HEK293 (cell line): ENCODE results near the gene LMAN1L.

Experiments
- CTCF ChIA-PET: fragments of 350-600 bp; formaldehyde crosslinking; extraction: SDS; loops from one replicate; lab custom pipeline; 2021; ENCODE audit warnings: antibody characterized with exemption; lab: Yijun Ruan, JAX
- POLR2A ChIA-PET: fragments of 300-600 bp; formaldehyde crosslinking; extraction: SDS; loops from one replicate; lab custom pipeline; 2020; ENCODE audit warnings: antibody characterized with exemption, inconsistent platforms; lab: Yijun Ruan, JAX
- H3K27ac ChIP-seq: fragments of 200-500 bp; sonication (Bioruptor generic); 2 replicates; pipeline ENCODE4 v1.5.1; 2014; ENCODE audit warnings: low read depth, low read length, control low read depth, inconsistent platforms; ENCODE audit errors: extremely low read depth
- H3K36me3 ChIP-seq, 2 experiments: fragments of 200-500 bp in 1 of 2; sonication (Bioruptor generic) in 1 of 2; 1 replicate in 1 of 2; 2 replicates in 1 of 2; pipeline ENCODE4 v1.5.1; 2014 to 2017; ENCODE audit warnings: inconsistent platforms in 2 of 2, low read length in 2 of 2; ENCODE audit not compliant: control insufficient read depth in 2 of 2, insufficient read depth in 1 of 2
- H3K4me1 ChIP-seq: fragments of 200-500 bp; sonication (Bioruptor generic); 2 replicates; pipeline ENCODE4 v1.5.1; 2014; ENCODE audit warnings: mild to moderate bottlenecking, low read length, inconsistent platforms; ENCODE audit not compliant: control insufficient read depth, insufficient read depth
- H3K4me3 ChIP-seq: 2 replicates; pipeline ENCODE4 v1.5.1; 2011; ENCODE audit warnings: low read depth, mild to moderate bottlenecking, control low read depth, low read length, moderate library complexity
- H3K9me3 ChIP-seq: fragments of 200-500 bp; sonication (Bioruptor generic); 2 replicates; pipeline ENCODE4 v1.5.1; 2014; ENCODE audit warnings: low read depth, low read length, inconsistent platforms; ENCODE audit not compliant: control insufficient read depth, insufficient read depth
- GLI4 ChIP-seq: fragments of 450-650 bp; formaldehyde crosslinking; IDR thresholded peaks from 2 replicates; pipeline ENCODE4 v1.5.1; 2016; ENCODE audit warnings: missing biosample characterization, missing genetic modification characterization
- HOXD13 ChIP-seq: sonication (generic); formaldehyde crosslinking; IDR thresholded peaks from 2 replicates; pipeline ENCODE4 v1.8.0; 2022; ENCODE audit warnings: missing genetic modification reagents, borderline replicate concordance
- KLF1 ChIP-seq: fragments of 450-650 bp; formaldehyde crosslinking; IDR thresholded peaks from 2 replicates; pipeline ENCODE4 v1.5.1; 2016; ENCODE audit warnings: missing biosample characterization, missing genetic modification characterization
- PRDM2 ChIP-seq: fragments of 450-650 bp; formaldehyde crosslinking; IDR thresholded peaks from 2 replicates; pipeline ENCODE4 v1.5.1; 2016; ENCODE audit warnings: missing biosample characterization, missing genetic modification characterization, borderline replicate concordance
- ZBTB1 ChIP-seq: fragments of 450-650 bp; formaldehyde crosslinking; IDR thresholded peaks from 2 replicates; pipeline ENCODE4 v1.5.1; 2016; ENCODE audit warnings: missing biosample characterization, missing genetic modification characterization
- ZNF2 ChIP-seq: fragments of 450-650 bp; formaldehyde crosslinking; IDR thresholded peaks from 2 replicates; pipeline ENCODE4 v1.5.1; 2016; ENCODE audit warnings: missing biosample characterization, missing genetic modification characterization
- ZNF24 ChIP-seq: fragments of 450-650 bp; formaldehyde crosslinking; IDR thresholded peaks from 2 replicates; pipeline ENCODE4 v1.5.1; 2016; ENCODE audit warnings: missing biosample characterization, missing genetic modification characterization
- ZNF280C ChIP-seq: fragments of 450-650 bp; formaldehyde crosslinking; IDR thresholded peaks from 2 replicates; pipeline ENCODE4 v1.5.1; 2016; ENCODE audit warnings: missing biosample characterization, missing genetic modification characterization
- ZNF362 ChIP-seq: fragments of 450-650 bp; formaldehyde crosslinking; IDR thresholded peaks from 2 replicates; pipeline ENCODE4 v1.5.1; 2016; ENCODE audit warnings: missing biosample characterization, missing genetic modification characterization
- ZNF426 ChIP-seq: fragments of 450-650 bp; formaldehyde crosslinking; IDR thresholded peaks from 2 replicates; pipeline ENCODE4 v1.5.1; 2017; ENCODE audit warnings: missing biosample characterization, missing genetic modification characterization, mild to moderate bottlenecking, inconsistent platforms, moderate library complexity
- ZNF555 ChIP-seq: fragments of 450-650 bp; formaldehyde crosslinking; conservative IDR thresholded peaks from 2 replicates; pipeline ENCODE4 v1.5.1; 2017; ENCODE audit warnings: missing biosample characterization, mild to moderate bottlenecking, missing genetic modification characterization, inconsistent platforms
- ZNF600 ChIP-seq: fragments of 450-650 bp; formaldehyde crosslinking; IDR thresholded peaks from 2 replicates; pipeline ENCODE4 v1.5.1; 2016; ENCODE audit warnings: missing biosample characterization, missing genetic modification characterization
- ZNF664 ChIP-seq: fragments of 450-650 bp; formaldehyde crosslinking; IDR thresholded peaks from 2 replicates; pipeline ENCODE4 v1.5.1; 2016; ENCODE audit warnings: missing biosample characterization, missing genetic modification characterization
- ZSCAN5A ChIP-seq: fragments of 450-650 bp; formaldehyde crosslinking; IDR thresholded peaks from 2 replicates; pipeline ENCODE4 v1.5.1; 2016; ENCODE audit warnings: missing biosample characterization, missing genetic modification characterization

Gene LMAN1L

GRCh38 chr15:74857671-74858368 lies 45.2 kb downstream of the LMAN1L start:
- H3K36me3 ChIP-seq: peaks cover 1 to 18% of the 10 kb centered on the region in 2 experiments
- POLR2A ChIA-PET: interaction anchor here (0.8 to 2.6 kb wide), 3 partner anchors 12 to 25 kb away, joined by 3 to 20 read pairs (median 5); partner anchors contain the start of gene SCAMP2

GRCh38 chr15:74858369-74858740 lies 45.7 kb downstream of the LMAN1L start:
- Histone ChIP-seq H3K4me3 (no peak overlapping the region), H3K4me1 (peaks cover 14% of the 10 kb centered on the region), H3K9me3 (no peaks in the 10 kb centered on the region), H3K27ac (0 out of 2 replicates have a peak overlapping the region, but pooled peaks have one; percentile 42), H3K36me3 (peaks cover 0 to 13% of the 10 kb centered on the region in 2 experiments; a peak in 2 of 3 replicates)
- CTCF ChIA-PET: interaction anchor here (0.9 to 1.7 kb wide), 4 partner anchors 14 to 92 kb away, joined by 3 to 8 read pairs (median 4); no protein-coding TSS in a partner anchor
- POLR2A ChIA-PET: interaction anchor here (0.8 to 2.6 kb wide), 3 partner anchors 12 to 25 kb away, joined by 3 to 20 read pairs (median 5); partner anchors contain the start of gene SCAMP2
- peak; percentile 73 for TF ChIP-seq ZNF600 (tag by site-specific recombination)
- no peak for TF ChIP-seq ZBTB1 (tag by site-specific recombination)
- peak; percentile 57; the same call in 1 of the 2 replicates for TF ChIP-seq ZNF664

More at GRCh38 chr15:74857671-74858368, 45.2 kb downstream of the LMAN1L start:
- Histone ChIP-seq H3K4me3 (no peak overlapping the region), H3K9me3 (no peaks in the 10 kb centered on the region), H3K27ac (peak overlapping the region; percentile 42), H3K4me1 (peaks cover 14% of the 10 kb centered on the region)
- no peak for TF ChIP-seq HOXD13 (CRISPR knock-in tag)
- no peak for TF ChIP-seq ZNF280C (tag by site-specific recombination)
- TF ChIP-seq, all 188 proteins: peak for 0
- CTCF ChIA-PET: interaction anchor here (0.7 to 1.7 kb wide), 5 partner anchors 11 to 92 kb away, joined by 3 to 8 read pairs (median 3); no protein-coding TSS in a partner anchor

GRCh38 chr15:74863239-74864056 lies 50.8 kb downstream of the LMAN1L start:
- no peak overlapping the region for H3K4me3 ChIP-seq
- H3K4me1 ChIP-seq: peaks cover 7% of the 10 kb centered on the region; the same call in 1 of the 2 replicates
- H3K27ac ChIP-seq: no peak overlapping the region
- POLR2A ChIA-PET: interaction anchor here (0.6 kb wide), 1 partner anchor 14 kb away, joined by 3 read pairs; no protein-coding TSS in a partner anchor
- CTCF ChIA-PET: no interaction called here
- no peaks in the 10 kb centered on the region for H3K9me3 ChIP-seq
- peaks cover 1 to 15% of the 10 kb centered on the region in 2 experiments; a peak in 2 of 3 replicates for H3K36me3 ChIP-seq
- TF ChIP-seq ZSCAN5A (tag by site-specific recombination) (no peak), PRDM2 (tag by site-specific recombination) (no peak), ZNF362 (tag by site-specific recombination) (peak; percentile 53; the same call in 1 of the 2 replicates), ZNF555 (tag by site-specific recombination) (no peak), ZNF2 (tag by site-specific recombination) (no peak), ZNF24 (no peak), GLI4 (tag by site-specific recombination) (peak; percentile 78; the same call in 1 of the 2 replicates), KLF1 (tag by site-specific recombination) (no peak), ZNF600 (tag by site-specific recombination) (peak; percentile 74), ZNF426 (no peak)
